ENCODE data around the gene IQCH.
A peak's percentile ranks its signal among the peaks of the same experiment; 100 is the strongest.
"Not testable (repeated sequence)": the region's sequence is repeated elsewhere in the genome, so short reads cannot be mapped to it uniquely, and the experiment has no call there.

IQCH gene

GRCh38 chr15:67419705-67420104 is 165.1 kb downstream of the IQCH start:
- H3K4me3 ChIP-seq (ENCODE audit: low read depth, low read length), result no peak overlapping the region
- TF ChIP-seq CTCF (IDR thresholded peaks at IDR 0.05; ENCODE audit: low read depth, low read length), result no peak

- no peak for TF ChIP-seq CTCF (IDR thresholded peaks at IDR 0.05; ENCODE audit: low read depth, low read length)
- H3K4me3 ChIP-seq (ENCODE audit: low read depth, low read length), result no peak overlapping the region
These were observed 165.6 kb downstream of the IQCH start for GRCh38 chr15:67420137-67420536.

DNA sequence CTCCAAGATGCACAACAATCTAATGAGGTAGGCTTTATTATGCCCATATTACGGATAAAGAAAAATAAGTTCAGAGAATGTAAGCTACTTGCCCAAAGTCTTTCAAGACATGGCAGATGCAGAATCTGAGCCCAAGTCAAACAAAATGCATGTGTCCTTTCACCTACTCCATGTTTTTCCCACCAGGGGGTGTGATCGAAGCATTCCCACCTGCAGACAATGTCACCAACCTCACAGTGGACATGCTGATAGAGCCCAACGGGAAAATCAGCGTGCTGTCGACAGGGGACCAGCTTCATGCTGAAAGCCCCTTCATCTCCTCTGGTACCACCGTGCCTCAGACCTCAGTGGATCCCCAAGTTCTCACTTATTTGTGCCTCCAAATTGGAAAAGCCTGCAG is 166.5 kb downstream of the IQCH start:
- TF ChIP-seq CTCF (IDR thresholded peaks at IDR 0.05; ENCODE audit: low read depth, low read length), result no peak
- H3K4me3 ChIP-seq (ENCODE audit: low read depth, low read length), result no peak overlapping the region

DNA sequence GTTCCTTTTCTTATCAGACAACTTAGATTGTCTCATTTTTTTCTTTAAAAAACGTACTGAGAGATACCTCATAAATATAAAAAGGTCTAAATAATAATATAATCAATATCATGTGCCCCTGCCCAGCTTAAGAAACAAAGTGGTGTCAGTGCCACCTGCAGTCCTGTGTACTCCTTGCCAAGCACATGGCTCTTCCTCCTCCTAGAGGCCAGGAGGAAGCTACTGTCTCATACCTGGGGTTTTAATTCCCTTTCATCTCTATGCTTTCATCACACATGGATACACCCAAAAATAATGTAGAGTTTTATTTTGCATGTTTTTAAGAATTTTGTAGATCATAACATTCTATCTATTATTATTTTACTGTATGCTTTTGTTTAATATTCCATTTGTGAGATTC is 167.7 kb downstream of the IQCH start:
- TF ChIP-seq CTCF (IDR thresholded peaks at IDR 0.05; ENCODE audit: low read depth, low read length), result no peak
- no peak overlapping the region for H3K4me3 ChIP-seq (ENCODE audit: low read depth, low read length)

DNA sequence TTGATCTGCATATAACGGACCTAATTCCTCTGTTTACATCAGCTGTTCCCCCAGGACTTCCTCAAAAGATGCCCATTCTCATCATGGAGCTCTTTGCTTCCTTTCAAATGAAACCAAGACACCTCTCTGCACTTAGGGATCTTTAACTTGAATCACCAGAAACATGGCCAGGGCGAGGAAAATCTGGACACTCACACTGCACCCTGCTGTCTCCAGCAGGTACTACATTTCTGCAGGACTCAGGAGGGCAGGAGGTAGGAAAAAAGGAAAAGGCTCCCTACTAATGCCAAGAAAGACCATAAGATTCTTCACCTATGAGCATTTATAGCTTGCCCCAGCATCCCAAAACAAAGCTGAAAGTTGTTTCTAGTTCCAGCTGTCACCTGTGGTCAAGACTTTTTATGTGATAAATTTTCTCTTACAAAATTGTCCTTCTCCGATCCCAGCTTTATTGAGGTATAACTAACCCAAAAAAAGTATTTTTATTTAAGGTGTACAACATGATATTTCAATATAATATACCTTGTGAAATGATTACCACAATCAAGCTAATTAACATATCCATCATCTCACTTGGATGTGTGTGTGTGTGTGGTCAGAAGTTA is 179.0 kb downstream of the IQCH start:
- H3K4me3 ChIP-seq (ENCODE audit: low read depth, low read length), result no peak overlapping the region
- TF ChIP-seq CTCF (IDR thresholded peaks at IDR 0.05; ENCODE audit: low read depth, low read length), result peak; percentile 93

GRCh38 chr15:67436351-67437250 is 182.0 kb downstream of the IQCH start:
- not testable (repeated sequence) for H3K4me3 ChIP-seq (ENCODE audit: low read depth, low read length)

DNA sequence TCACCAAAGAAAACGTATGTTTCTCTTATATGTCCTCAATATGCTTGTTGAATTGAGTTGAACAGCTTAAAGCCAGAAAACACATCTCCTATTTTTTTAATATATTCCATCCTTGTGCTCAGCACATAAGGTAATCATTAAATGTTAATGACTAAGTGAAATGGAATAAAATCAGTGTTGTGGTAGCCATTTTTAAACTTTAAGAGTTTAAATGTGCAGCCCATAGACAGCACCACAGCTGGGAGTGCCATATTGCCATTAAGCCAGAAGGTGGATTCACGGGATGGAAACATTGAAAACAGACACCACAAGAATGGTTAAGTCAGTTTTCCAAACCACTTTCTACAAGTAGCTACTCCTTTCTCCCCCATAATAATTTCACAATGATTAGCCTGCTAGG is 189.5 kb downstream of the IQCH start:
- TF ChIP-seq CTCF (IDR thresholded peaks at IDR 0.05; ENCODE audit: low read depth, low read length), result no peak
- H3K4me3 ChIP-seq (ENCODE audit: low read depth, low read length), result no peak overlapping the region

Data from WI38 (cell line).